ENCODE data around the gene CYP1A2. TPM values are rescaled to one million over a fixed set of nuclear protein-coding genes. Genes with fewer than 3 reads are reported as not detected.

The CYP1A2 gene
- polyA plus RNA-seq, 3 donors, result not detected

DNA sequence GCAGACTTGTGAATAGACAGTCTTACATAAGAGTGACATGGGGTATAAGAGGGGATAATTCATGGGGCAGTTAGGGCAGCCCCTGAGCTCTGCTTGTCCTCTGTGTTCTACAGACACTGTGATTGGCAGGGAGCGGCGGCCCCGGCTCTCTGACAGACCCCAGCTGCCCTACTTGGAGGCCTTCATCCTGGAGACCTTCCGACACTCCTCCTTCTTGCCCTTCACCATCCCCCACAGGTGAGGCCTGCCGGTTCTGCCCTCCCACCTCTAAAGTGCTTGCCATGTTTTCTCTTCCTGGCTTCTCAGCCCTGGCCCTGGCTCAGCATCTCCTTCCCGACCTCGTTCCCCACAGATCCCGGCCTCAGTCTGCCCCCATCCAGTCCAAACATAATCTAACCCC, 3.4 kb downstream of the CYP1A2 start:
- H2AFZ ChIP-seq (ENCODE audit: insufficient read depth, low read depth, low read length, poor library complexity, severe bottlenecking), result no peak overlapping the region
- Mint-ChIP-seq H3K27ac (no peak overlapping the region), H3K4me1 (no peaks in the 10 kb centered on the region), H3K36me3 (no peaks in the 10 kb centered on the region), H3K27me3 (ENCODE audit: low read depth in 3 of 3) (peaks cover 5 to 14% (median 9%) of the 10 kb centered on the region in 3 donors), H3K4me3 (no peak overlapping the region), H3K9me3 (no peaks in the 10 kb centered on the region)
- DNase-seq, result no peak
- no peak overlapping the region for H3K4me2 ChIP-seq (replicated peaks; ENCODE audit: extremely low read depth, low read length, poor library complexity, severe bottlenecking)
- no peaks in the 10 kb centered on the region for H3K4me1 ChIP-seq (ENCODE audit: control insufficient read depth in 1 of 2, insufficient read depth in 2 of 2, low read length in 2 of 2)
- no peaks in the 10 kb centered on the region for H3K27me3 ChIP-seq (ENCODE audit: control insufficient read depth in 2 of 2, insufficient read depth in 2 of 2, low read length in 2 of 2)
- no peak overlapping the region for H3K9ac ChIP-seq (ENCODE audit: insufficient read depth, low read length, poor library complexity, severe bottlenecking)
- TF ChIP-seq, protein P1, sequence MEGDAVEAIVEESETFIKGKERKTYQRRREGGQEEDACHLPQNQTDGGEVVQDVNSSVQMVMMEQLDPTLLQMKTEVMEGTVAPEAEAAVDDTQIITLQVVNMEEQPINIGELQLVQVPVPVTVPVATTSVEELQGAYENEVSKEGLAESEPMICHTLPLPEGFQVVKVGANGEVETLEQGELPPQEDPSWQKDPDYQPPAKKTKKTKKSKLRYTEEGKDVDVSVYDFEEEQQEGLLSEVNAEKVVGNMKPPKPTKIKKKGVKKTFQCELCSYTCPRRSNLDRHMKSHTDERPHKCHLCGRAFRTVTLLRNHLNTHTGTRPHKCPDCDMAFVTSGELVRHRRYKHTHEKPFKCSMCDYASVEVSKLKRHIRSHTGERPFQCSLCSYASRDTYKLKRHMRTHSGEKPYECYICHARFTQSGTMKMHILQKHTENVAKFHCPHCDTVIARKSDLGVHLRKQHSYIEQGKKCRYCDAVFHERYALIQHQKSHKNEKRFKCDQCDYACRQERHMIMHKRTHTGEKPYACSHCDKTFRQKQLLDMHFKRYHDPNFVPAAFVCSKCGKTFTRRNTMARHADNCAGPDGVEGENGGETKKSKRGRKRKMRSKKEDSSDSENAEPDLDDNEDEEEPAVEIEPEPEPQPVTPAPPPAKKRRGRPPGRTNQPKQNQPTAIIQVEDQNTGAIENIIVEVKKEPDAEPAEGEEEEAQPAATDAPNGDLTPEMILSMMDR (IDR thresholded peaks at IDR 0.05), result no peak
- intact Hi-C loops (cut with micrococcal nuclease), result no loop called here
- WGBS (ENCODE audit: insufficient coverage), result 95% methylated on average over 8 of the region's 8 CpGs
- H3K36me3 ChIP-seq (replicated peaks in 1 of 2; ENCODE audit: control insufficient read depth in 1 of 2, insufficient read depth in 2 of 2, low read length in 2 of 2), result no peaks in the 10 kb centered on the region
- H3K79me2 ChIP-seq (ENCODE audit: insufficient read depth, low read length), result no peaks in the 10 kb centered on the region
- H4K20me1 ChIP-seq (ENCODE audit: insufficient read depth, low read length), result no peaks in the 10 kb centered on the region
- no peak overlapping the region for H3K27ac ChIP-seq (ENCODE audit: low read depth in 1 of 2, low read length in 2 of 2)
- no peaks in the 10 kb centered on the region for H3K9me3 ChIP-seq (replicated peaks in 1 of 2; ENCODE audit: control insufficient read depth in 1 of 2, insufficient read depth in 1 of 2, low read length in 2 of 2)
- no peak overlapping the region for H3K4me3 ChIP-seq (replicated peaks in 1 of 3; ENCODE audit: low read depth in 2 of 3, low read length in 3 of 3)

DNA sequence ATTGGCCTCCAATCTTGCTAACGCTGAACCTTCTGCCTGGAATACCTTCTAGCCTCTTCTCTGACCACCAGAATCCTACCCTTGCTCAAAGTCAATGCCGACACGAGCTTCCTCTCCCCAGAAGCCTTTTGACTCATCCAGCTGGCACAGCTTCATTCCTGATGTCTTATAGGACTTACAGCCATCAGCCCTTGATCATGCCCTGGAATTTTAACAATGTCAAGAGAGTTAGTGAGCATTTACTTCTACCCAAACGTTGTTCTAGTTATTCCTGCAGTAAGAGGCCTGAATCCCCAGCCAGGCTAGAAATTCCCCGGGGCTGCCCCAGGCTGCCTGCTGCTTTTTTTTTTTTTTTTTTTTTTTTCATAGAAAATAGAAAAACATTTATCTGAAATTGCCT, 3.9 kb downstream of the CYP1A2 start:
- H2AFZ ChIP-seq (ENCODE audit: insufficient read depth, low read depth, low read length, poor library complexity, severe bottlenecking), result no peak overlapping the region
- Mint-ChIP-seq H3K4me1 (no peaks in the 10 kb centered on the region), H3K4me3 (no peak overlapping the region), H3K36me3 (no peaks in the 10 kb centered on the region), H3K27ac (no peak overlapping the region), H3K27me3 (ENCODE audit: low read depth in 3 of 3) (peaks cover 5 to 14% (median 9%) of the 10 kb centered on the region in 3 donors), H3K9me3 (no peaks in the 10 kb centered on the region)
- no peak overlapping the region for H3K27ac ChIP-seq (ENCODE audit: low read depth in 1 of 2, low read length in 2 of 2)
- H3K9ac ChIP-seq (ENCODE audit: insufficient read depth, low read length, poor library complexity, severe bottlenecking), result no peak overlapping the region
- no peak for DNase-seq
- TF ChIP-seq, protein P1 (IDR thresholded peaks at IDR 0.05), result no peak
- no peaks in the 10 kb centered on the region for H4K20me1 ChIP-seq (ENCODE audit: insufficient read depth, low read length)
- WGBS (ENCODE audit: insufficient coverage), result 100% methylated on average over 3 of the region's 5 CpGs
- H3K27me3 ChIP-seq (ENCODE audit: control insufficient read depth in 2 of 2, insufficient read depth in 2 of 2, low read length in 2 of 2), result no peaks in the 10 kb centered on the region
- H3K9me3 ChIP-seq (replicated peaks in 1 of 2; ENCODE audit: control insufficient read depth in 1 of 2, insufficient read depth in 1 of 2, low read length in 2 of 2), result no peaks in the 10 kb centered on the region
- no peaks in the 10 kb centered on the region for H3K36me3 ChIP-seq (replicated peaks in 1 of 2; ENCODE audit: control insufficient read depth in 1 of 2, insufficient read depth in 2 of 2, low read length in 2 of 2)
- intact Hi-C loops (cut with micrococcal nuclease), result no loop called here
- no peak overlapping the region for H3K4me3 ChIP-seq (replicated peaks in 1 of 3; ENCODE audit: low read depth in 2 of 3, low read length in 3 of 3)
- no peaks in the 10 kb centered on the region for H3K4me1 ChIP-seq (ENCODE audit: control insufficient read depth in 1 of 2, insufficient read depth in 2 of 2, low read length in 2 of 2)
- H3K4me2 ChIP-seq (replicated peaks; ENCODE audit: extremely low read depth, low read length, poor library complexity, severe bottlenecking), result no peak overlapping the region
- no peaks in the 10 kb centered on the region for H3K79me2 ChIP-seq (ENCODE audit: insufficient read depth, low read length)

Measured in CD14-positive monocyte (primary cell).